Fibroblast of mammary gland (primary cell): ENCODE results near the gene RTN4R.

ENCODE experiments used
- DNase-seq: peaks from one replicate; pipeline ENCODE4 v3.0.0-alpha.2; 2010; ENCODE audit warnings: low read depth
- H3K4me3 ChIP-seq: 2 replicates; pipeline ENCODE4 v1.5.1; 2011; ENCODE audit warnings: low read depth, mild to moderate bottlenecking, low read length, moderate library complexity; ENCODE audit not compliant: control insufficient read depth
- TF ChIP-seq, protein P1 (sequence below): conservative IDR thresholded peaks from 2 replicates; pipeline ENCODE4 v1.5.1; 2011; ENCODE audit warnings: low read depth, low read length, inconsistent platforms; ENCODE audit not compliant: control insufficient read depth, insufficient read depth

The RTN4R gene

GRCh38 chr22:20258584-20259326 lies 9.4 kb downstream of the RTN4R start:
- TF ChIP-seq, protein P1, sequence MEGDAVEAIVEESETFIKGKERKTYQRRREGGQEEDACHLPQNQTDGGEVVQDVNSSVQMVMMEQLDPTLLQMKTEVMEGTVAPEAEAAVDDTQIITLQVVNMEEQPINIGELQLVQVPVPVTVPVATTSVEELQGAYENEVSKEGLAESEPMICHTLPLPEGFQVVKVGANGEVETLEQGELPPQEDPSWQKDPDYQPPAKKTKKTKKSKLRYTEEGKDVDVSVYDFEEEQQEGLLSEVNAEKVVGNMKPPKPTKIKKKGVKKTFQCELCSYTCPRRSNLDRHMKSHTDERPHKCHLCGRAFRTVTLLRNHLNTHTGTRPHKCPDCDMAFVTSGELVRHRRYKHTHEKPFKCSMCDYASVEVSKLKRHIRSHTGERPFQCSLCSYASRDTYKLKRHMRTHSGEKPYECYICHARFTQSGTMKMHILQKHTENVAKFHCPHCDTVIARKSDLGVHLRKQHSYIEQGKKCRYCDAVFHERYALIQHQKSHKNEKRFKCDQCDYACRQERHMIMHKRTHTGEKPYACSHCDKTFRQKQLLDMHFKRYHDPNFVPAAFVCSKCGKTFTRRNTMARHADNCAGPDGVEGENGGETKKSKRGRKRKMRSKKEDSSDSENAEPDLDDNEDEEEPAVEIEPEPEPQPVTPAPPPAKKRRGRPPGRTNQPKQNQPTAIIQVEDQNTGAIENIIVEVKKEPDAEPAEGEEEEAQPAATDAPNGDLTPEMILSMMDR = peak; percentile 32
- no peak overlapping the region for H3K4me3 ChIP-seq
- DNase-seq = no peak

- TF ChIP-seq, protein P1 = no peak
- no peak overlapping the region for H3K4me3 ChIP-seq
- DNase-seq = no peak
These were observed 10.2 kb downstream of the RTN4R start for GRCh38 chr22:20258021-20258299.

DNA sequence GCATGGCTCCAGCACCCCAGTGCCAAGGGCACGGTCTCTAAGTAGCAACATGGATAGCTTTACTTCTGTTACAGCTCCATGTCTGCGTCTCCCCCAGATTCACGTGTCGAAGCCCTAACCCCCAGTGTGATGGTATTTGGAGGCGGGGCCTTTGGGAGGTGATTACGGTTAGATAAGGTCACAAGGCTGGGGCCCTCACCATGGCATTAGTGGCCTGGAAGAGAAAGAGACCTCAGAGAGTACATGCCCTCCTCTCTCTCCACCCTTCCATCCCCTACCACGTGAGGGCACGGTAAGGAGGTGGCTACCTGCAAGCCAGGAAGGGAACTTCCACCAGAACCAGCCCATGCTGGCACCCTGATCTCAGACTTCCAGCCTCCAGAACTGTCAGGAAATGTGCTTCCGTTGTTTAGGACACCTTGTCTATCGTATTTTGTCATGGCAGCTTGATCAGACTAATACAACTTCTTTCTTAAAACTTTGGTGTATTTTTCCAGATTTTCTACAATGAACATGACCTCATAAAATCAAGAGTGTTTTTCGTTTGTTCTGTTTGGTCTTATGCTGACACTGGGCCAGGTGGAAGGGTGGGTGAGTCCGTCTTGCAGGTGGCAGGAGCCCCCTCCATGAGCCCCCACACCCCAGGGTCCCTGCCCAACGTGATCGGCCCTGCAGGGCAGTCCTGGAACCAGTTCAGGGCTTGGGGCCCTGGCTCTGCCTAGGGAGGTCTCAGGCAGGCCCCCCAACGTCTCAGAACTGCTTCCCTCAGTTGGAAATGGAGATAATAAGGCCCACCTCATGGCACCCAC lies 10.7 kb downstream of the RTN4R start:
- no peak for DNase-seq
- H3K4me3 ChIP-seq = no peak overlapping the region
- TF ChIP-seq, protein P1 = no peak

DNA sequence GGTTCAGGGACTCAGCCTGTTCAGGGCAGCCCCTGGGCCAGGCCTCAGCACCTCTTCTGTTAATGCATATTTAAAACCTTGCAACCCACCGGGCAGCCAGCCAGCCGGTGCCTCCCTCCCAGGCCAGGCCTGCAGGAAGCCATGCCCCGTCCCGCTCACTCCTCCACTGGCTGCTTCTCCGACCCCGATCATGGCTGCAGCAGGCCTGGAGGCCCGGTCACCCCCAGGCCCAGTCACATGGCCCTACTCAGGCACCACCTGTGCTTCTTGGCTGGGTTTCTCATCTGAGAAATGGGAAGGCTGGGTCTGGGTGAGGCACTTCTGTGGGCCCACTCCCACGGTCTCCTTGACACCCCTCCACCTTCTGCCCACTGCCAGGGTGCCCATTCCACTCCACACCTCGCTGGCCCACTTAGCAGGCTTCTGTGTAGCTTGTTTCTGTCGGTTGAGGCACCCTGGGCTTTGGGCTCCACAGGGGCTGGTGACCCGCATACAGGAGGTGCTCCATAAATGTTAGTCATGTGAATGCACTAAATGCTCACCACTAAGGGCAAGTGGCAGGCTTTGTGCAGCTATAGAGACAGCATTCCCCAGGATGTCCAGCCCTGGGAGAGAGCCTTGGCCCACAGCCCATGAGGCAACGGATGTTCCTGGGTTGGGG lies 11.4 kb downstream of the RTN4R start:
- H3K4me3 ChIP-seq = no peak overlapping the region
- TF ChIP-seq, protein P1 = no peak
- DNase-seq = no peak

GRCh38 chr22:20256027-20256426 lies 12.1 kb downstream of the RTN4R start:
- TF ChIP-seq, protein P1 = no peak
- H3K4me3 ChIP-seq = no peak overlapping the region
- DNase-seq = no peak

- TF ChIP-seq, protein P1 = no peak
- H3K4me3 ChIP-seq = no peak overlapping the region
These were observed 12.9 kb downstream of the RTN4R start for GRCh38 chr22:20254975-20255946.

More at GRCh38 chr22:20254975-20255946, 12.9 kb downstream of the RTN4R start:
- no peak for DNase-seq
